Measurements from ENCODE around the gene C1QC.

Gene C1QC

DNA sequence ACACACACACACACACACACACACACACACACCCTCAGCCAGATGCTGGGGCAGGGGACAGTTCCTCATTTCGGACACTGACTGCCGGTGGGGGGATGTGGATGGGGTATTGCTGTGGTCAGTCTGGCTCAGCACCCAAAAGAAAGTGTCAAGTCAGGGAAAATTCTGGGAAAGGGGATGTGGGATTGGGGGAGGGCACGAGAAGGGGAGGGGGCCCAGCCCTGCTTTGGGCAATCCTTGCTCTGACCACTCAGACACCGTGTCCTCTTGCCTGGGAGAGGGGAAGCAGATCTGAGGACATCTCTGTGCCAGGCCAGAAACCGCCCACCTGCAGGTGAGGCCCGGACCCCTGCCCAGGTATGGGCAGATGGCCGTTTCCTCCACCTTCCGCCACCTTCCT is at the start of gene C1QC:
Gene C1QC, plus strand, starts transcription at position 253 of the 400 bp plus-strand sequence. CDS start 391 bp downstream, outside the sequence.
- peaks cover 10% of the 10 kb centered on the region for H3K27me3 Mint-ChIP-seq
- no peaks in the 10 kb centered on the region for H3K9me3 Mint-ChIP-seq
- H3K4me3 Mint-ChIP-seq: peak within 1 kb of the TSS; percentile 77
- H3K27ac Mint-ChIP-seq: peak within 1 kb of the TSS; percentile 85
- H3K36me3 Mint-ChIP-seq (ENCODE audit: low read depth): peaks cover 85% of the 10 kb centered on the region
- intact Hi-C loops (cut with micrococcal nuclease): loop anchor here (5.0 kb wide), 1 partner anchor 101 kb away; no protein-coding TSS in a partner anchor
- peaks cover 81% of the 10 kb centered on the region for H3K4me1 Mint-ChIP-seq (ENCODE audit: low read depth)

DNA sequence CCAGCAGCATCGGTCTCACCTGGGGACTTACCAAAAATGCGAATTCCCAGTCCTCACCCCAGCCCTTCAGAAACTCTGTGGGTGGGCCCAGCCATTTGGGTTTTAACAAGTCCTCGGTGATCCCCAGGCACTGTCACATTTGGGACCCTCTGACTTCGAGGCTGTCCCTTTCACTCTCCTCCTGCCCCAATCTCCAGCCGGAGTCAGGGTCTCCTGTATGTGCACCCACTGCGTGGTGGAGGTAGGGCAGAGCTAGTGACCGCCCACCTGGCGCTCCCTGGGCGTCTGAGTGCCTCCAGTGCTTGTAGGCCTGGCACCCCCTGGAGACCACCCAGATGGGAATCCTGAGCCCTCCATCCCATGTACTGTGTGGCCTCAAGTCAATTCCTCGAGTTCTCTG is 49.0 kb upstream of the C1QC start:
- intact Hi-C loops (cut with micrococcal nuclease): no loop called here
- no peak overlapping the region for H3K27ac Mint-ChIP-seq
- no peak overlapping the region for H3K4me3 Mint-ChIP-seq
- peaks cover 23% of the 10 kb centered on the region for H3K4me1 Mint-ChIP-seq (ENCODE audit: low read depth)
- peaks cover 45% of the 10 kb centered on the region for H3K27me3 Mint-ChIP-seq
- no peaks in the 10 kb centered on the region for H3K36me3 Mint-ChIP-seq (ENCODE audit: low read depth)
- no peaks in the 10 kb centered on the region for H3K9me3 Mint-ChIP-seq

DNA sequence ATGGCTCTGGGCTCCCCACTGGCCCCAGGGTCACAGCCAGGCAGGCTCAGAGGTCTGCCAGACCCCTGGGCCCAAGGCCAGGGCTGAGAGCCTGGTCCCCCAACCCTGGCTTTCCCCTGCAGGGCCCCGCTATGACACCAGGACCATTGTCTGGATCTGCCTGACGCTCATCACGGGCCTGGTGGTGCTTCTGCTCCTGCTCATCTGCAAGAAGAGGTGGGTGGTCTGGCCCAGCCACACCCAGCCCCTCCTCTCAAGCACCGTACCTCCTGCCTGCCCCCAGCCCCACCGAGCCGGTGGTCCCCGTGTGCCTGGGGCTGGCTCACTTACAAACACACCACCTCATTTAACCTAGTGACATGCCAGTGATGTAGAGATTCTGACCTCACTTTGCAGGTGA is 48.3 kb upstream of the C1QC start:
- Mint-ChIP-seq H3K4me1 (ENCODE audit: low read depth) (peaks cover 19% of the 10 kb centered on the region), H3K36me3 (ENCODE audit: low read depth) (no peaks in the 10 kb centered on the region), H3K9me3 (no peaks in the 10 kb centered on the region), H3K27ac (no peak overlapping the region), H3K4me3 (no peak overlapping the region), H3K27me3 (peaks cover 43% of the 10 kb centered on the region)
- intact Hi-C loops (cut with micrococcal nuclease): no loop called here

DNA sequence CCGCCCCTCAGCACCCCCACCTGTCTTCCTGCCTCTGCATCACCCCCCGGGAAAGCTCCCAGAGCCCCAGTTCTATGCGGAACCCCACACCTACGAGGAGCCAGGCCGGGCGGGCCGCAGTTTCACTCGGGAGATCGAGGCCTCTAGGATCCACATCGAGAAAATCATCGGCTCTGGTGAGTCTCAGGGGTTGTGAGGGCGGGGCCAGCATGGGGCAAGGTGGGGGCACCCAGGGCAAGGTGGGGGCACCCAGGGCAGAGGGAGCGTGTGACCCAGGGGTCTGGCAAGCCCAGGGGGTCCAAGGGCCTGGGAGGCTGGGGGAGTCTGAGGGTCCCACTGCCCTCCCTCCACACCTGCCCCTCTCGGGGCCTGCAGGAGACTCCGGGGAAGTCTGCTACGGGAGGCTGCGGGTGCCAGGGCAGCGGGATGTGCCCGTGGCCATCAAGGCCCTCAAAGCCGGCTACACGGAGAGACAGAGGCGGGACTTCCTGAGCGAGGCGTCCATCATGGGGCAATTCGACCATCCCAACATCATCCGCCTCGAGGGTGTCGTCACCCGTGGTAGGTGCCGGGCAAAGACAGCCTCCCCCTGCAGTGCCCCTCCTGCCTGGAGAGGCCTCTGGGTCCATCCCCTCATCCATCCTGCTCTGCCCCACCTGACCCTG is 46.0 kb upstream of the C1QC start:
- Mint-ChIP-seq H3K27ac (no peak overlapping the region), H3K4me3 (no peak overlapping the region), H3K4me1 (ENCODE audit: low read depth) (peaks cover 10% of the 10 kb centered on the region), H3K36me3 (ENCODE audit: low read depth) (no peaks in the 10 kb centered on the region), H3K27me3 (peaks cover 27% of the 10 kb centered on the region), H3K9me3 (no peaks in the 10 kb centered on the region)
- intact Hi-C loops (cut with micrococcal nuclease): no loop called here

DNA sequence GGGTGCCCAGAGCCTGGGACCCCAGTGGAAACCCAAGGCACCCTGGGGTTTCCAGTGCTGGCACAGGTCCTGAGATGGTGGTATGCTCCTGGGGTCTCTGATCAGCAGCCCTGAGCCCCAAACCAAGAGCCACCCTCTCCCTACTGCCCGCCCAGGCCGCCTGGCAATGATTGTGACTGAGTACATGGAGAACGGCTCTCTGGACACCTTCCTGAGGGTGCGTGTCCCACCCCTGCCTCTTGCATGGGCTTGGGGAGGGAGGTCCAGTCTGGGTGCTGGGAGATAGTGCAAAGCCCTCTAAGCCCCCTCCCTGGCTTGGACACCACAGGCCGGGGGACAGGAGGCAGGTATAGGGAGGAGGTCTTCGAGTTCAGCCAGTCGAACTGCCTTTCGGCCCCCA is 45.4 kb upstream of the C1QC start:
- intact Hi-C loops (cut with micrococcal nuclease): no loop called here
- Mint-ChIP-seq H3K36me3 (ENCODE audit: low read depth) (no peaks in the 10 kb centered on the region), H3K4me3 (no peak overlapping the region), H3K4me1 (ENCODE audit: low read depth) (peaks cover 10% of the 10 kb centered on the region), H3K27ac (no peak overlapping the region), H3K27me3 (peaks cover 24% of the 10 kb centered on the region), H3K9me3 (no peaks in the 10 kb centered on the region)

DNA sequence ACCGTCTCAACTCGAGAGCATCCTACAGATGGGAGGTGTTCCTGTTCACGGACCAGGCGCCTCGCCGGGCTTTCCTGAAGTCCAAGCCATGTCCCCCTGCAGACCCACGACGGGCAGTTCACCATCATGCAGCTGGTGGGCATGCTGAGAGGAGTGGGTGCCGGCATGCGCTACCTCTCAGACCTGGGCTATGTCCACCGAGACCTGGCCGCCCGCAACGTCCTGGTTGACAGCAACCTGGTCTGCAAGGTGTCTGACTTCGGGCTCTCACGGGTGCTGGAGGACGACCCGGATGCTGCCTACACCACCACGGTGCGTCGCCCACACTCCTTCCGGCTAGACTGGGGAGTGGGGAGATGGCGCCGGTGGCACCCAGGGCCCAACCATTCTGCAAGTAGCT is 44.7 kb upstream of the C1QC start:
- H3K27me3 Mint-ChIP-seq: peaks cover 24% of the 10 kb centered on the region
- H3K36me3 Mint-ChIP-seq (ENCODE audit: low read depth): no peaks in the 10 kb centered on the region
- H3K4me1 Mint-ChIP-seq (ENCODE audit: low read depth): peaks cover 10% of the 10 kb centered on the region
- no peaks in the 10 kb centered on the region for H3K9me3 Mint-ChIP-seq
- intact Hi-C loops (cut with micrococcal nuclease): no loop called here
- H3K4me3 Mint-ChIP-seq: no peak overlapping the region
- H3K27ac Mint-ChIP-seq: no peak overlapping the region

DNA sequence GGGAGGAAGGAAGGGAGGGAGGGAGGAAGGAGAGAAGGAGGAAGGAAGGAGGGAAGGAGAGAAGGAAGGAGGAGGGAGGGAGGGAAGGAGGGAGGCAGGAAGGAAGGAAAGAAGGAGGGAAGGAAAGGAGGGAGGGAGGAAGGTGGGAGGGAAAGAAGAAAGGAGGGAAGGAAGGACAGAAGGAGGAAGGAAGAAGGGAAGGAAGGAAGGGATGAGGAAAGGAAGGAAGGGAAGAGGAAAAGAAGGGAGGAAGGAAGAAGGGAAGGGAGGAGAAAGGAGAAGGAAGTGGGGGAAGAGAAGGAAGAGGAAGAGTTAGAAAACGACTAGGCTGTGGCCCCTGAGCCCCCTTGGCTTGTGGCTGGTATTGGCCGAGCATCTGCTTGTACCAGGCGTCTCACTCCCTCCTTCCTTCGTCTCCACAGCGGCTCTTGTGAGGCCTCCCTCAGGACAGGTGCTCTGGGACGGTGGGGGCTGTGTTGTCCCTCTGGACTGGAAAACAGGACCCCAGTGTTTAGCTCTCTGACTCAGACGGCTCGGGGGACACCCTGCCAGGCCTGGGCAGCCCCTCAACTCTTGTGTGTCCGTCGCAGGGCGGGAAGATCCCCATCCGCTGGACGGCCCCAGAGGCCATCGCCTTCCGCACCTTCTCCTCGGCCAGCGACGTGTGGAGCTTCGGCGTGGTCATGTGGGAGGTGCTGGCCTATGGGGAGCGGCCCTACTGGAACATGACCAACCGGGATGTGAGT is 43.2 kb upstream of the C1QC start:
- intact Hi-C loops (cut with micrococcal nuclease): no loop called here
- Mint-ChIP-seq H3K4me1 (ENCODE audit: low read depth) (peaks cover 2% of the 10 kb centered on the region), H3K4me3 (no peak overlapping the region), H3K27me3 (peaks cover 31% of the 10 kb centered on the region), H3K27ac (no peak overlapping the region), H3K36me3 (ENCODE audit: low read depth) (no peaks in the 10 kb centered on the region), H3K9me3 (no peaks in the 10 kb centered on the region)

DNA sequence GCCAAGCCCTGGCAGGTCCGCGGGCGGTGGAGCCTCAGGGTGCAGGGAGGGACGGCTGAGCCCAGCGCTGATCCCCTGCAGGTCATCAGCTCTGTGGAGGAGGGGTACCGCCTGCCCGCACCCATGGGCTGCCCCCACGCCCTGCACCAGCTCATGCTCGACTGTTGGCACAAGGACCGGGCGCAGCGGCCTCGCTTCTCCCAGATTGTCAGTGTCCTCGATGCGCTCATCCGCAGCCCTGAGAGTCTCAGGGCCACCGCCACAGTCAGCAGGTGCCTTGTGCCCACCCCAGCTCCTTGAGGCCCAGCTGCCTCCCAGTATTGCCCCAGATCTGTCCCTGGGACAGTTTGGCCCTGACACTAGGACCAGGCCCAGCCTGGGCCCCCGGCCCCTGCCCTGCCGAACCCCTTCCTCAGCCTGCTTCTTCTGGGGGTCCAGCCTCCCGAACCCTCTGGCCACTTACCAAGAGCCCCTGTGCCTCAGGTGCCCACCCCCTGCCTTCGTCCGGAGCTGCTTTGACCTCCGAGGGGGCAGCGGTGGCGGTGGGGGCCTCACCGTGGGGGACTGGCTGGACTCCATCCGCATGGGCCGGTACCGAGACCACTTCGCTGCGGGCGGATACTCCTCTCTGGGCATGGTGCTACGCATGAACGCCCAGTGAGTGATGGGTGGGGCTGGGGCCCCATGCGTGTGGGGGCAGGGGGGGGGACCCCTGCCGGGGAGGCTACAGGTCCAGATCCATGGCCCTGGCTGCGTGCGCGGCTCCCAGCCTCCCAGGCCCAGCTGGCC is 42.4 kb upstream of the C1QC start:
- peaks cover 28% of the 10 kb centered on the region for H3K27me3 Mint-ChIP-seq
- no peak overlapping the region for H3K27ac Mint-ChIP-seq
- H3K36me3 Mint-ChIP-seq (ENCODE audit: low read depth): no peaks in the 10 kb centered on the region
- H3K4me3 Mint-ChIP-seq: no peak overlapping the region
- H3K9me3 Mint-ChIP-seq: no peaks in the 10 kb centered on the region
- H3K4me1 Mint-ChIP-seq (ENCODE audit: low read depth): no peaks in the 10 kb centered on the region
- intact Hi-C loops (cut with micrococcal nuclease): no loop called here

DNA sequence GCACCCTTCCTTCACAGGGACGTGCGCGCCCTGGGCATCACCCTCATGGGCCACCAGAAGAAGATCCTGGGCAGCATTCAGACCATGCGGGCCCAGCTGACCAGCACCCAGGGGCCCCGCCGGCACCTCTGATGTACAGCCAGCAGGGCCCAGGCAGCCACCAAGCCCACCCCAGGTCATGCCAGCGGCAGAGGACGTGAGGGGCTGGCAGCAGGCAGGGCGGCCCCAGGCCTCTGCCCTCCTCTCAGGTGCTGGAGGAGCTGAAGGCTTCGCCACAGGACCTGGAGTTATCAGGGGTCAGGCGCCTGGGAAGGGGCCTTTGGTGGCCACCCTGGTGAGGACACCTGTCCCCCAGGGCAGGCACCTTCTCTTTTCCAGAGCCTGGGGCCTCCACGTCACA is 41.8 kb upstream of the C1QC start:
- Mint-ChIP-seq H3K27me3 (peaks cover 30% of the 10 kb centered on the region), H3K9me3 (no peaks in the 10 kb centered on the region), H3K36me3 (ENCODE audit: low read depth) (no peaks in the 10 kb centered on the region), H3K4me1 (ENCODE audit: low read depth) (no peaks in the 10 kb centered on the region), H3K4me3 (no peak overlapping the region), H3K27ac (no peak overlapping the region)
- intact Hi-C loops (cut with micrococcal nuclease): no loop called here

DNA sequence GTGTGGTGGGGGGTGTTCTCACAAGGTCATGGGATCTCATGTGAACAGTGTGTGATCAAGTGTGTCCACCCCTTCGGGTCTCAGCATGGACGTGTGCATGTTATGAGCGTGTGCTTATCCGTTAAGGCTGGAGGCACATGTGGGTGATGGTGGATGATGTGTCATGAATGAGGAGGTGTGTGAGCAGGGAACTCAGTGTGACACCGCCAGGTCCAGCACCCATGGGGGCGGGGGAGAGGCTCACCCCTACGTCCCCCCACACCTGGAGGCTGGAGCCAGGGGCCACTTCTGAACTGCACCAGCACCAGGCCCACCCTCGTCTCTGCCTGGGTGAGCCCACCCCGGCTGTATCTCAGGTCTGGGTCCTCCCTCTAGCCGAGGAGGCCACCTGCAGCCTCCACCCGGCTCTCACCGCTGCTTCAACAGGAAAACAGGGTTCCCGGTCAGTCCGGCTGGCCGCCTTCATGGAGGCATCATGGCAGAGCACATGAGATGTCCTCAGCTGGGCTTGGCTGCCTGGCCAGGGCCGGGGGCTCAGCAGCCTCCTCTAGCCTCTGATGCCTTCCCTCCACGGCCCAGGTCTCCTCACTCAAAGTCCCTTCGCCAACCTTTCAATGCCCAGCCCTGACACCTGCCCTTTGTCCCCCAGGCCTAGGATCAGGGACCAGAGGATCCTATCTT is 41.2 kb upstream of the C1QC start:
- Mint-ChIP-seq H3K9me3 (no peaks in the 10 kb centered on the region), H3K4me3 (no peak overlapping the region), H3K27me3 (peaks cover 29% of the 10 kb centered on the region), H3K4me1 (ENCODE audit: low read depth) (peaks cover 2% of the 10 kb centered on the region), H3K27ac (no peak overlapping the region), H3K36me3 (ENCODE audit: low read depth) (no peaks in the 10 kb centered on the region)
- intact Hi-C loops (cut with micrococcal nuclease): no loop called here

DNA sequence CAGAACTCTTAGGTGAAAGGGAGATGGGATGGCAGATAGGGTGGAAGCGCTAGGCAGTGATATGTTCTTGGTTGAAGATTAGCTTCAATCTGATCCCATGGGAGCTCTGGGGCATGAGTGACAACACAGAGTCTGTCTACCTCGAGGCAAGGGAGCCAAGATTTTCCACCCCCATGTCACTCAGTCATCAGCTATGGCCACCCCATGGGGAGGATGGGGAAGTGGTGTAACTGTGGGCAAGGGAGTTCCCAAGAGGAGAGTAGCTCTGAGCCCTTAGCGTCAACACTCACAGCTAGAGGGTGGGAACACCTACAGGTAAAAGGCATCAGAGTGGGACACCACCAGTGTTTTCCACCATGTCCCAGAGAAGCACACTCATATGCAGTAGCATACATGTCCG is 37.3 kb upstream of the C1QC start:
- no peak overlapping the region for H3K4me3 Mint-ChIP-seq
- H3K27me3 Mint-ChIP-seq: peaks cover 43% of the 10 kb centered on the region
- H3K36me3 Mint-ChIP-seq (ENCODE audit: low read depth): no peaks in the 10 kb centered on the region
- H3K27ac Mint-ChIP-seq: no peak overlapping the region
- intact Hi-C loops (cut with micrococcal nuclease): no loop called here
- peaks cover 12% of the 10 kb centered on the region for H3K4me1 Mint-ChIP-seq (ENCODE audit: low read depth)
- H3K9me3 Mint-ChIP-seq: no peaks in the 10 kb centered on the region

DNA sequence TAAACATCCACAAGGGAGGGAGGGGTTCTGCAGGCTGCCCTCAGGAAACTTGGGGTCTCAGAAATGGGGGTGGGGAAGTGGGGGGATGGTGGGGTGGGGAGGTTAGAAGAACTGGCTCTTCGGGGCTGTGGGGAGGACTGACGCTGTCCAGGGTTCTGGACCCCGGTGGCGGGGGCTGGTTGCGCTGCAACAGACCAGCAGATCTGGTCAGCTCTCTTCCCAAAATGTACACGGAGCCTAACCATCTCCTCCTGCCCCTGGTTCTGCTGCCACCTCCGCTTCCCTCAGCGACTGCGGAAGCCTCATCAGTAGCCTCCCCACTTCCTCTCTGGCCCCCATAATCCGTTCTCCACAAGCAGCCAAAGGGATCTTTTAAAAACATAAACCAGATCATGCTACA is 36.3 kb upstream of the C1QC start:
- intact Hi-C loops (cut with micrococcal nuclease): no loop called here
- Mint-ChIP-seq H3K27me3 (peaks cover 44% of the 10 kb centered on the region), H3K9me3 (no peaks in the 10 kb centered on the region)

DNA sequence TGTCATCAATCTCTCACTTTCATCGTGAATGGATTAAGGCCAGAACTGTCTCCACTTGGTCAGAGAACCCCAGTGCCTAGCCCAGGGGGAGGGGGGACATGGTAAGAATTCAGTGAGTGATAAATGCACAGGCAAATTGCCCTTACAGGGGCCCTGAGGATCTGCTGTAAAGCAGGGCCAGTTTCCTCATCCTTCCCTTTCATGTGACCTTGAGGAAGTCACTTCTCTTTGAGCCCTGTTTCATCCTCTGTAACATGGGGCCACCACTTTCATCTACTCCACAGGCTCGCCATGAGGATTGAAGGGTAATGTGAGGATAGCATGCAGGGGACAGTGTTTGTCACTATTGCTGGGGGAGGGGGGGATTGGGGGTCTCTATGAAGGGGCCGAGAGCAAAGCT is 35.1 kb upstream of the C1QC start:
- intact Hi-C loops (cut with micrococcal nuclease): no loop called here
- H3K36me3 Mint-ChIP-seq (ENCODE audit: low read depth): no peaks in the 10 kb centered on the region

More for the DNA sequence above, 36.3 kb upstream of the C1QC start:
- Mint-ChIP-seq H3K27ac (no peak overlapping the region), H3K4me3 (no peak overlapping the region), H3K4me1 (ENCODE audit: low read depth) (peaks cover 12% of the 10 kb centered on the region), H3K36me3 (ENCODE audit: low read depth) (no peaks in the 10 kb centered on the region)

DNA sequence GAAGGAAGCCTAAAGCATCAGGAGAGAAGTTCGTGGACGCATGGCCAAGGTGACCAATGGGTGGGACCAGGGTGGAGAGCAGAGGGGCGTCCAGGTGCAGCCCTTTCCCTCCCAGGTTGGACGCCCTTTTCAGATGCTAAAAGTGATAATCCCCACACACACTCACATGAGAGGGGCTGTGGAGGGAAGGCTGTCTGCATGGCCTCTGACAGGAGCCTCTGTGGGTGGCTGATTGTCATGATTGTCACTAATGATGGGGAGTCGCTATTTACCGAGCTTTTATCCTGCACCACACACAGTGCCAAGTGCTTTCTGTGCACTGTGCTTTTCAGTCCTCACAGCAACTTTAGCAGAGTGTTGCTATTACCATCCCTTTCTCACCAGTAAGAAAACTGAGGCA is 34.1 kb upstream of the C1QC start:
- Mint-ChIP-seq H3K9me3 (no peaks in the 10 kb centered on the region), H3K4me1 (ENCODE audit: low read depth) (peaks cover 12% of the 10 kb centered on the region), H3K36me3 (ENCODE audit: low read depth) (no peaks in the 10 kb centered on the region), H3K4me3 (no peak overlapping the region), H3K27ac (no peak overlapping the region), H3K27me3 (peaks cover 41% of the 10 kb centered on the region)
- intact Hi-C loops (cut with micrococcal nuclease): no loop called here

More for the DNA sequence above, 35.1 kb upstream of the C1QC start:
- H3K4me3 Mint-ChIP-seq: no peak overlapping the region
- H3K9me3 Mint-ChIP-seq: no peaks in the 10 kb centered on the region
- H3K4me1 Mint-ChIP-seq (ENCODE audit: low read depth): peaks cover 12% of the 10 kb centered on the region
- no peak overlapping the region for H3K27ac Mint-ChIP-seq
- H3K27me3 Mint-ChIP-seq: peaks cover 45% of the 10 kb centered on the region
